ENCODE data around the gene PAX8.
A peak's percentile ranks its signal among the peaks of the same experiment; 100 is the strongest.

Gene PAX8

DNA sequence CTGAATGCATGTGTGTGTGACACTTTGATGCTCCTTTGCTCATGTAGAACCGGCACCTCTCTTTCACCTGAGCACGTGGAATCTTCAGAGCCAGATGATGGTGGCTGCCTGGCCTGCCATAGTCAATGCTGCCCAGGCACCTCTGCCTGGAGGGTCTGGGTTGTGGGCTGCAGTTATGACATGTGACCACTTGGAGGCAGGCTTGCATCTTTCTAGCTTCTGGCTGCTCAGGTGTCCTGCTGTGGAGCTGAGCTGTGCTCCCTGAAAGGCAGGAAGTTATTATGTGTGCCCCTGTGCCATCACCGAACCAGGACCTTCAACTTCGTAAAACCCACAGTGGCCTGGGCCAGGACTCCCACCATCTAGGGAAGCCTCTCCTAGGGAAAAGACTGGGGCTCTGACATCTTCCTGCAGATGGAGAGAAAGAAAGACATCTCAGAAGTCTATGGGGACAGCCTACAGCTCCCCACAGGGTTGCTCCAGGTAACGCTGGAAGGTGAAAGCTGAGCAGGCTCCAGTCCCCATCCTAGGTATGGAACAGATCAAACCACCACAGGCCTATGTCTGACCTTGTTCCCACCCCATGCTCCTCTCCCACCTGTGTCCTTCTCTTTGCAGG, 74.7 kb downstream of the PAX8 start:
- TF ChIP-seq, protein P1, sequence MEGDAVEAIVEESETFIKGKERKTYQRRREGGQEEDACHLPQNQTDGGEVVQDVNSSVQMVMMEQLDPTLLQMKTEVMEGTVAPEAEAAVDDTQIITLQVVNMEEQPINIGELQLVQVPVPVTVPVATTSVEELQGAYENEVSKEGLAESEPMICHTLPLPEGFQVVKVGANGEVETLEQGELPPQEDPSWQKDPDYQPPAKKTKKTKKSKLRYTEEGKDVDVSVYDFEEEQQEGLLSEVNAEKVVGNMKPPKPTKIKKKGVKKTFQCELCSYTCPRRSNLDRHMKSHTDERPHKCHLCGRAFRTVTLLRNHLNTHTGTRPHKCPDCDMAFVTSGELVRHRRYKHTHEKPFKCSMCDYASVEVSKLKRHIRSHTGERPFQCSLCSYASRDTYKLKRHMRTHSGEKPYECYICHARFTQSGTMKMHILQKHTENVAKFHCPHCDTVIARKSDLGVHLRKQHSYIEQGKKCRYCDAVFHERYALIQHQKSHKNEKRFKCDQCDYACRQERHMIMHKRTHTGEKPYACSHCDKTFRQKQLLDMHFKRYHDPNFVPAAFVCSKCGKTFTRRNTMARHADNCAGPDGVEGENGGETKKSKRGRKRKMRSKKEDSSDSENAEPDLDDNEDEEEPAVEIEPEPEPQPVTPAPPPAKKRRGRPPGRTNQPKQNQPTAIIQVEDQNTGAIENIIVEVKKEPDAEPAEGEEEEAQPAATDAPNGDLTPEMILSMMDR (IDR thresholded peaks at IDR 0.05; ENCODE audit: low read depth, low read length, missing control alignments), result peak; percentile 86
- no peak overlapping the region for H3K4me3 ChIP-seq (replicated peaks; ENCODE audit: low read depth, low read length)
- peak; percentile 63 for DNase-seq (ENCODE audit: extremely low read depth, low read depth)

DNA sequence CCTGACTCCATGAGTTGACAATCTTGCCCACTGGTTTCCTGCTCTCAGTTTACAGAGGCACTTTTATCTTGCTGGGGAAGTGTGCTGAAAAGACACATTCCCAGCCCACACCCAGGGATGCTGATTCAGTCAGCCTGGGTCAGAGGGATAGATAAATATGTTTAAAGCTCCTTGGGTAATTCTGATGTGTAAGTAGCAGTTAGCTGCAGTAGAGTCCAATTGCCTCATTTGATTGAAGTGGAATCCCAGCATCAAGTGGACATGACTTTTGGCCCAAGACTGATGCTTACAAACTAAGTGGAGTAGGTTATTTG, 75.5 kb downstream of the PAX8 start:
- TF ChIP-seq, protein P1 (IDR thresholded peaks at IDR 0.05; ENCODE audit: low read depth, low read length, missing control alignments), result no peak
- no peak for DNase-seq (ENCODE audit: extremely low read depth, low read depth)

DNA sequence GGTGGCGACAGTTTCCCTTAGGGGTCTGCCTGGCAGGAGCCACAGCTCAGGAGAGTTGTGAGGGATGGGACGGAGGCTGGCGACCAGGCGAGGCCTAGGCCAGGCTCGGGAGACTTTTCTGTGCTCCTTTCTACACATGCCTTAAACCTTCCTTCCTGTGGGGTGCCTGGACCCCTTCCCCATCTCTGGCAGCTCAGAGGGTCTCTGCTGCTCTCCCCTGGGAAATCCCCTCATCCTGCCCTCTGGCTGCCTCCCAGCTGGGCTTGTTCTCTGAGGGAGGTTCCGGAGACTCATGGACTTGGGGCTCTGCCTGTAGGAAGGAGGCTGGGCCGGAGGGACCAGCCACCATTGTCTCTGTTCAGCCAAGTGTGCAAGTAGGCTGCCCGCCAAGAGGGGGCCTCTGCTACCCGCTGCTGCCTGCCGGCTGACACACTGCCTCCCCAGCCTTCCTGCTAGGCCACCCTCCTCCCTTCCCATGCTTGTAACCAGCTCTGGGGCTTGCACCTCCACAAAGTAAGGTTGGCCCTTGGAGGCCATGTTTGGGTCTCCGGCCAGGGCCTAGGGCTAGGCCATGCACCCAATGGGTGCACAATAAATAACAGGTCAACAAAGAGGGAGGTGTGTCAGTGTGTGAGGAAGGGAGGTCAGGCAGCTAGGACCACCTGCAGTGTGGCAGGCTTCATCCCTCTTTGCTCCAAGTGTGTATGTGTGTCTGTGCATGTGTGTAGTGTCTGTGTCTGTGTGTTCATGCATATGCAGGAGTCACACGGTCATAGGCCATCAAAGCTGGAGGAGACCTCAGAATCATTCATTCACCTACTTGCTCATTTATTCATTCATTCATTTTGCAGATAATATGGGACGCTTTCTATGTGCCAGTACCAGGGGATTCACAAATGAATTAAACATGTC, 76.2 kb downstream of the PAX8 start:
- TF ChIP-seq, protein P1 (IDR thresholded peaks at IDR 0.05; ENCODE audit: low read depth, low read length, missing control alignments), result no peak
- H3K4me3 ChIP-seq (replicated peaks; ENCODE audit: low read depth, low read length), result no peak overlapping the region
- DNase-seq (ENCODE audit: extremely low read depth, low read depth), result no peak

More for the DNA sequence above, 75.5 kb downstream of the PAX8 start:
- no peak overlapping the region for H3K4me3 ChIP-seq (replicated peaks; ENCODE audit: low read depth, low read length)

DNA sequence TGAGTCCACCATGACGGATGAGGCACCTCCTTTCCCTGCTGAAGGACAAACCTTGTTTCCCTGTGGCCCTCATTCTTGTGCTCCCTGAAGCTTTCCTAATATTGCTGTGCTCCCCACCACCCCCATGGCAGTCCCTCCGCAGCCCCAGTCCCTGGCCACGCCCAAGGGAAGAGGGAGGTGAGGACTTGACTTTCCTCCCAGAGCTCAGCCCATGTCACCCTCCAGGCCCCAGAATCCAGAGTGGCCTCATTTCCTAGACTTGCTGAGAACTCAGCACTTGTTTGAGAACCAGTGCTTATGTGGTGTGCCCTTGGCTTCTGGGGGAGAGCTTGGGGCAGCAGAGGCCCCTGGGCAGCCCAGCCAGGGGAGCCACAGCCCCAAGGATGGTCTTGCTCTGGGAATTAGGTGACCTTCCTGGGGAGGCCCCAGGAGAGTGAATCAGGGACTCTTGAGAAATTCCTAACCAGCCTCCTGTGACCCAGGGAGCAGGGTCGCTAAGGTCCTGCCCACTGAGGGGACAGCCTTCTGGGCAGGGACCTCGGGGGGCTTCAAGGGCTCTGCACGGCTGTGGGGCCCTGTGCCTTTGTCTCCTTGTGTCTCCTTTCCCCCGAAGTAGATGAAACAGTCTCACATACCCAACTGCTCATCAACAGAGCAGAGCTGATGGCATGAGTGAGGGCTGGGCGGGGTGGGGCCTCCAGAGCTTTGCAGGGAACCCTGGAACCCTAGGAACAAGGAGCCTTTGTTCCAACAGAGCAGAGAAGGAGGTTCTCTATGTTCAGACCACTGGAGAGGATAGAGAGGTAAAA, 77.0 kb downstream of the PAX8 start:
- TF ChIP-seq, protein P1 (IDR thresholded peaks at IDR 0.05; ENCODE audit: low read depth, low read length, missing control alignments), result no peak
- H3K4me3 ChIP-seq (replicated peaks; ENCODE audit: low read depth, low read length), result no peak overlapping the region
- DNase-seq (ENCODE audit: extremely low read depth, low read depth), result no peak

DNA sequence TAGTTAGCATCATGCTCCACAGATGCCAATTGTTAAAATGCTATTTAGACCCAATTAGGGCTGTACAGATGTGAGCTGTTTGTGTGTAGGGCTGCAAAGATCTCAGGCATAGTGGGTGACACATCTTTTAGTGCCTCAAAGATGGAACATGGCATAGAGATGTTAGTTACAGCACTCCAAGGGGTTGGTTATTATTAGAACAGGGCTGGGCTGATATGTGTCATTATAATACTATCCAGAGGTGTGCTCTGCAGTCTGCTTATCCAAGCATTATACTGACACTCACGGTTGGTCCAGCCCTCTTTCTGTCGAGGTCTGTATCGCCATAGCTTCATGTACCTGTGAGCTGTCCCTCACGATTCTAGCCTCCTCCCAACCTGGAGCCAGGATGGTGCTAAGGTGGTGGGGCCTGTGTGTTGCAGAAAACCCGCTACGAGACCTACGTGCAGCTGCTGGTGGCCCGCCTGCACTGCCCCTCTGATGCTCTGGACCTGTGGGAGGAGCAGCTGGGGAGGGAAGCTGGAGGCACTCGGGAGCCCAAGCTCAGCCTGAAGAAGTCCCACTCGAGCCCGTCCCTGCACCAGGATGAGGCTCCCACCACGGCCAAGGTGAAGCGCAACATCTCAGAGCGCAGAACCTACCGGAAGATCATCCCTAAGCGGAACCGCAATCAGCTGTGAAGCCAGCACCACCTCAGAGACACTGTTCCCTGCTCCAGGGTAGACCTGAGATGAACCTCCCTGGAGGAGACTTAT, 77.8 kb downstream of the PAX8 start:
- TF ChIP-seq, protein P1 (IDR thresholded peaks at IDR 0.05; ENCODE audit: low read depth, low read length, missing control alignments), result no peak
- no peak for DNase-seq (ENCODE audit: extremely low read depth, low read depth)
- no peak overlapping the region for H3K4me3 ChIP-seq (replicated peaks; ENCODE audit: low read depth, low read length)

DNA sequence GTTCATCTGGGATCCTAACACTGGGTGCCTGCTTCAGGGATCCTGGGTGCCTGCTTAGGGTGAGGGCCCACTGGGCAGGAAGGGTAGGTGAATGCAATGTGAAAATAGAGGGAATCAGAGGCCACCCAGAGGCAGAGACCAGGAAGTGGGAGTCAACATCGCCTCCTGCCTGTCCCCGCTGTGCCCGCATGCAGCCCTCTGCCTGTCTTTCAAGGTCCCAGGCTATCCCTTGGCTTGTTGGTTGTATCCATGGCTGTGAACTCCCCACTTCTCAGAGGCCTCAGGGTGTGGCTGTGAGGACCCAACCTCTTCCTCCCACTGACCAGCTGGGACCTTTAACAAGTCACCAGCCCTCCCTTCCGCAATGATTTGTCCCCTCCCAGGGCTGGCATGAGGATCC, 78.5 kb downstream of the PAX8 start:
- TF ChIP-seq, protein P1 (IDR thresholded peaks at IDR 0.05; ENCODE audit: low read depth, low read length, missing control alignments), result peak; percentile 16
- no peak for DNase-seq (ENCODE audit: extremely low read depth, low read depth)
- H3K4me3 ChIP-seq (replicated peaks; ENCODE audit: low read depth, low read length), result no peak overlapping the region
